Measurements from ENCODE around the gene ZFPM1.
"Not testable (repeated sequence)": the region's sequence is repeated elsewhere in the genome, so short reads cannot be mapped to it uniquely, and the experiment has no call there.

ZFPM1 gene

DNA sequence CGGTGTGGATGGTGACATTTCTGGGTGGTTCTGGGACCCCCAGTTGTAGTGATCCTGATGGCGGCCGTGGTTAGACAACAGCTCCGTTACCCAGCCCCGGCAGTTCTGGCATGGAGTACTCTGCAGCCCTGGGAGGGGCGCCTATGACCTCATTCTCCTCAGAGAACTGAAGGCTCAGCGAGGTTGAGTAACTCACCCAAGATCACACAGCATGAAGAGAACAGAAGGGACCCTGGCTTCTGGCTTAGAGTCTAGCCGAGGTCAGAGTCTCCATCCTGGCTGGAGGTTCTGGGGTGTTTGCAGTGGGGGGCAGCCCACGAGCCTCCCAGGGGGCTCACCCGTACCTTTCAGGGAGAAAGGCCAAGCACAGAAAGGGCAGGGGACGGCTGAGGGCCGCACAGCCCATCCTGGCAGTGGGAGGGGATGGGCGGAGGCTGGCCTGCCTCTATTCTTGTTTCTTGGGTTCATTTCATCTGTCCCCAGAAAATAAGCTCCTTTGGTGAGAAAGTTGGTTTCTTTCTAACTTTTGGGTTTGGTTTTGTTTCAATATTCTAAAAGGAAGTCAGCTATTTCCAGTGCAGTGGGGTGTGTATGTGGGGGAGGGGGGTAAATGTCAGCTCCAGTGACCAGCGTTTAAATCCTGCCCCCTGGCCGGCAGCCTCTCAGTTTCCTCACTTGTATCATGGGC, 13.2 kb downstream of the ZFPM1 start:
- DNase-seq (ENCODE audit: low spot score): no peak

- DNase-seq (ENCODE audit: low spot score): no peak
These were observed 13.9 kb downstream of the ZFPM1 start for GRCh38 chr16:88466949-88467348.

- no peak for DNase-seq (ENCODE audit: low spot score)
These were observed 14.5 kb downstream of the ZFPM1 start for GRCh38 chr16:88467541-88467944.

GRCh38 chr16:88468275-88469129, 15.4 kb downstream of the ZFPM1 start:
- DNase-seq (ENCODE audit: low spot score): peak; percentile 27

DNA sequence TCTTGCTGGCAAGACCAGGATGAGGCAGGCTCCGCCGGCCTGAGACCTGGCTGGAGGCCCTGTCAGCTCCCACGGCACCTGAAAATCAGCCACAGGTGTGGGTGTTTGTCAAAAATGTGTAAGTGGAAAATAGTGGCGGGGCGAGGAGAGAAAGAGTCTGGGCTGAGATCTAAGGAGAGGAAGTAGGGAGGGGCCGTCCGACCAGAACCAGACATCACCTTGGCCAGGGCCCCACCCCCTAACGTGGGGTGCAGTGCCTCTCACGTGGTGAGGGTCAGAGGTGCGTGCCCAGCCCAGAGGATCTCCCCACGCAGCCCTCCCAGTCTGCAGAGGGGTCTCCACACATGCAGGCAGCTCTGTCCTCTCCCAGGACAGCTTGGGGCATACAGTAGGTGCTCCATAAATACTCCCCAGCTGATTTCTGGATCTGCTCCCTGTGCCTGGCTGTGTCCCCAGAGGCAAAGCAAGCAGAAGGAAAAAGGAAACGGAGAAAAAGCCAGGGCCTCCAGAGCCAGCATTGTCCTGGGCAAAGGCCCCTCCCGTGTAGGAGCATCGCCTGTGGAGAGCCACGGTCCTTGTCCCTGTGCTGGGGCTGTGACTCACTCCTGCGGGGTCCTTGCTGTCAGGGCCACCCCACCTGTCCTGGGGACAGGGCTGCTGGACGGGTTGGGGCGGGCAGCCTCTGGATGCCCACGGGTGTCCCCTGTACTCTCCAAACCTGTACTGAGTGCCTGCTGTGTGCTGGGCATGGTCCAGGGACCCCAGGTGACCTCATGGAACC, 16.7 kb downstream of the ZFPM1 start:
- no peak for DNase-seq (ENCODE audit: low spot score)

DNA sequence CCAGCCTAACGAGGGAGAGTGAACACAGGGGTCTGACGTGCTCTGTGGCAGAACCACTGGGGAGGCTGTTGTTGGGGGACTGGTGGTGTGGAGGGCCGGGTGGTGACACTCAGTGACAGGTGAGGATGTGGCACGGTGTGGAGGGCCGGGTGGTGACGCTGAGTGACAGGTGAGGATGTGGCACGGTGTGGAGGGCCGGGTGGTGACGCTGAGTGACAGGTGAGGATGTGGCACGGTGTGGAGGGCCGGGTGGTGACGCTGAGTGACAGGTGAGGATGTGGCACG, 17.3 kb downstream of the ZFPM1 start:
- DNase-seq (ENCODE audit: low spot score): not testable (repeated sequence)

DNA sequence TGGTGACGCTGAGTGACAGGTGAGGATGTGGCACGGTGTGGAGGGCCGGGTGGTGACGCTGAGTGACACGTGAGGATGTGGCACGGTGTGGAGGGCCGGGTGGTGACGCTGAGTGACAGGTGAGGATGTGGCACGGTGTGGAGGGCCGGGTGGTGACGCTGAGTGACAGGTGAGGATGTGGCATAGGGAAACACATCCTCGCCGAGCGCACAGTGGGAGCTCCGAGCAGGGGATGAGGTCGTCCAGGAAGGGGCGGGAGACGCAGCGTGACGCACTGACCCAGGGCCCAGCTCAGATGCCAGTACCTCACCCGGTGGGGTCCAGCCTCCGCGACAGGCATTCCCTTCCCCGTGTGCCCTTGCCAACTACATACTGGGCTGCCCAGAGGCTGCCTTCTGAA, 17.6 kb downstream of the ZFPM1 start:
- DNase-seq (ENCODE audit: low spot score): not testable (repeated sequence)

GRCh38 chr16:88471115-88471514, 18.0 kb downstream of the ZFPM1 start:
- no peak for DNase-seq (ENCODE audit: low spot score)

DNA sequence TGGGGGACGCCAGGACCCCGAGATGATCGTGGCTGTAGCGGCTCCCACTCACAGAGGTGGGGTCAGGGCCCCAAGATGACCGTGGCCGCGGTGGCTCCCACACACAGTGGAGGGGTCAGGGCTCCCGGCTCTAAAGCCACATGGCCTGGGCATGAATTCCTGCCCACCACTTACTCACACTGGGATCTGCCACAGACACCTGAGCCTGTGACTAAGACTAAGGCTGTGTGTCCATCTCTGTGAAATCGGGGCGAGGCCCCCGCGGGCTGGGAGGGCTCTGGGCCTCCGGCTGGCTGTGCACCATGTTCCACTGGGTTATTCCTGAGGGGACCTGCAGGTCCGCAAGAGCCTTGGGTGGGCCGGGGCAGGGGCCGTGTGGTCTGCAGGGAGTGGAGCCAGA, 18.5 kb downstream of the ZFPM1 start:
- no peak for DNase-seq (ENCODE audit: low spot score)

DNA sequence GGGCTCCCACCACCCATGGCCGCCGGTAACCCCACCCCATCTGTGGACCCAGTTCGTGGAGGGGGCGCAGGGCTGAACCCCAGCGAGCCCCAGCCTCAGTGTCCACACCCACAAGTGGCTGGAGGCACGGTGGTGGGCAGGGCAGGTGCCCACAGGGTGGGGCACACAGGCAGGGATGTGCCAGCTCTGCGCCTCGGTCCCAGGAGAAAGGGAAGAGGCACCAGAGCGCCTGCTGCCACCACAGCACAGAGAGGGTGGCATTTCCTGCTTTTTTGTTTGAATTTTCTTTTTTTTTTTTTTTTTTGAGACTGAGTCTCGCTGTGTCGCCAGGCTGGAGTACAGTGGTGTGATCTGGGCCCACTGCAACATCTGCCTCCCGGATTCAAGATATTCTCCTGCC, 19.0 kb downstream of the ZFPM1 start:
- no peak for DNase-seq (ENCODE audit: low spot score)

- no peak for DNase-seq (ENCODE audit: low spot score)
These were observed 19.6 kb downstream of the ZFPM1 start for GRCh38 chr16:88472637-88473205.

- DNase-seq (ENCODE audit: low spot score): no peak
These were observed 20.8 kb downstream of the ZFPM1 start for GRCh38 chr16:88473666-88474534.

GRCh38 chr16:88475037-88475436, 22.0 kb downstream of the ZFPM1 start:
- DNase-seq (ENCODE audit: low spot score): no peak

- DNase-seq (ENCODE audit: low spot score): no peak
These were observed 23.1 kb downstream of the ZFPM1 start for GRCh38 chr16:88476203-88476602.

- no peak for DNase-seq (ENCODE audit: low spot score)
These were observed 23.8 kb downstream of the ZFPM1 start for GRCh38 chr16:88476817-88477397.

DNA sequence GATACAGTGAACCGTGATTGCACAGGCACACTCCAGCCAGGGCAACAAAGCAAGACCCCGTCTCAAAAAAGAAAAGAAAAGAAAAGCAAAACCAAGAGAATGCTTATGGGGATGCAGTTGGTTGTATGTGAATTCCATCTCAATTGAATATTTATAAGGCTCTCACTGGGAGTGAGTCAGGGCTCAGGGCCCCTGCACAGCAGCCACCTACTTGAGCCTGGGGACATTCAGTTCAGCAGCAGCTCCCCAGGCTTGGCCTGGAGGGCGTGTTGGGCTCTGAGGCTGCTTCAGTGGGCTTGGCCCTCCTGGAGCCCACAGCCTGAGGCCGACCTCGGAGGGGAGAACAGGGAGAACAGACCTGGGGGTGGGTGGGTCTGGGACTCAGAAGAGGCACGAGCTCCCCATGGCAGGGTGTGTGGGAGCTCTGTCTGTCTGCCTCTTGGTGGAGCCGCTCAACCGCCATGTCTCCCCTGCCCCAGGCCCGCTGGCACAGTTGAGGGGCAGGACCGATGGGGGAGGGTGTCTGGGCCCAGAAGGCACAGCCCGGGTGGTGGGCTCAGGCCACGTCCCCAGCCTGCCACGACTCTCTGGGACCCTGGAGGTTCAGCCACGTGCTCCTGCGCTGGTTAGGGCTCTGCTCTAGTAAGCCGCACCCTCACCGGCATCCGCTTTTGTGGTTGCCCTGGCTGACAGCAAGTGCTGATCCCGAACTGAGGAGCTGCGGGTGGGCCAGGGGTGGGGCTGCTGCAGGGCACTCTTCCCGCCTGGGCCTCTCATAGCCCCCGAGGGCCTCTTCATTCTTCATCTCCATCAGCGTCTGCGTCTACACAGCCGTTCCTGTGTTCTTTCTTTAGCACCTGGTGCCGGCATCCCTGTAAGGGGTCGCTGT, 24.8 kb downstream of the ZFPM1 start:
- DNase-seq (ENCODE audit: low spot score): peak; percentile 24

DNA sequence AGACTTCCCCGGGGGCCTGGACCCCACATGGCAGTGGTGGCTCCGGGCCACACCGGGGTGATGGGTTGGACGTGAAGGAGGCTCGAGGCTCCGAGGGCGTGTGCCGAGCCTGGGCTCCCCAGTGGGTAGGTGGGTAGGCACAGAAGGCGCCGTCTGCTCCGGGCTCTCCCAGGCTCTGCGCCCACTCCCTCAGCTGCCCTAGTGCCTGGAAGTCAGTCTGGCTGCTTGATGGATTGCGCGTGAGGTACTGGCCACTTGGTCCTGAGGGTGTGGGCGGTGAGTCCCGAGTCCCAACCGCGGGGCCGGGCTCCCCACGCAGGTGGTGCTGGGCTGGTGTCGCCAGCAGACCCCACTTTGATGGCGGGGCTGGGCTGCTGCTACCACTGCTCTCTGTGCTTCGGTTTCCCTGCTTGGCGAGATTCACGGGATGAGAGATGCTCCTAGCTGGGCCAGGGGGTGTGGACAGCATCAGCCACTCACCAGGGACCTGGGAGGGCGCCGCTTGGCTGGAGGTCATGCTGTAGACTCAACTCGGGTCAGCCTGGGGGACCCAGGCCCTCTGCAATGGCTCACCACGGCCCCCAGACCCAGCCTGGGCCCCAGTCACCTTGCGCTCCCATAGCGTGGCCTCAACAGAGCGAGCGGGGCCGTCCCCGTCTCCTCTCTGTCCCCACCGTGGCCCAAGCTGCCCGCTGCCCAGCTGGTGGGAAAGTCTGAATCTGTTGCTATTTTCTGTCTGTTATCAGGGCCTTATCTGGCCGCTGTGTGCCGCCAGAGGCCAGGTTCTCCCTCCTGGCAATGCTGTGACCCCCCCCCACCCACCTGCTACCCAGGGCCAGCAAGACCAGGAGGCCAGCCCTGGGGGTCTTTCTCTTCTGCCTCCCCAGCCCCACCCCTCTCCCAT, 26.1 kb downstream of the ZFPM1 start:
- DNase-seq (ENCODE audit: low spot score): no peak

DNA sequence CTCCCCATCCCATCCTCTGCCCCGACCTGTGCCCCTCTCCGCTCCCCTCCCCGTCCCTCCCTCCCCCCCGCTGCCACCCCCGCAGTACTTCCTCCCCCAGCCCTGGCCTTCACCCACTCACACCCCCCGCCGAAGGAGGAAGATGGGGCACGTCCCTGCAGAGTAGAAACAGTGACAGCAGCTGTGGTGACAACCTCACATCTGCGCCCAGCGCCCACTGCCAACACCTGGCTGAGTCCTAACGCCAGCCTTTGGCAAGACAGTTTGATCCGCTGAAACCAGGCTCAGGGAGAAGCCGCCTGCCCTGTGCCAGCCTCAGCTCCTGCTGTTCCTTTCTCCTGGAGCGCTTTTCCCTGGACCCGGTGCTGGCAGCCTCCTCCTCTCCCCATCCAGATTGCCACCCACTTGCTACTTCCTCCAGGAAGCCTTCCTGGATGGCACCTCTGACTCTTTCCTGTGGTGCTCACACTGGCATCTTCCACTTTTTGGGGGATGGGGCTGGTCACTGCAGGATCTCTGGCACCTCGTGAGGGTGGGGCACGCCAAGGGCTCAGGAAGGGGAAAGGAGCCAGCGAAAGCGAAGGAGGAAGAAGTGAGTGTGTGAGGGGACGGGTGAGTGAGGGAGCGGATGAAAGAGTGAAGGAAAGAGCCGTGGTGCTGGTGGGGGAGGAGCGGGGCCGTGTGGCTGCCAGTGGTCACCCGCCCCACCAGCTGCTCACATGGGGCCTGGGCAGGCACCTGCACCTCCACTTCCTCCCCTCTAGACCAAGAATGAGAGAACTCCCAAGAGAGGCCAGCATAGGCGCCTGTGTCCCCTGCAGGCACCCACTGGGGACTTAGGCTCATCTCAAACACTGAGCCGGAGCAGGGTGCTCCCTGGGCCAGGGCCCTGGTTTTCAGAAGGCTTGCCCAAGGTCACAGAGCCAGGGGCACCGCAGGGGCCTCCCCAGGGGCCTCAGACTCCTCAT, 27.0 kb downstream of the ZFPM1 start:
- DNase-seq (ENCODE audit: low spot score): no peak
